ENCODE measurements around the gene MAST4.

The MAST4 gene

GRCh38 chr5:66788556-66788955 is 192.4 kb downstream of the MAST4 start:
- peaks cover 0 to 10% (median 3%) of the 10 kb centered on the region in 10 experiments; a peak in 10 of 20 replicates for H3K4me1 ChIP-seq
- no peak overlapping the region for H3K4me3 ChIP-seq
- no peak overlapping the region for H3K9ac ChIP-seq
- no peaks in the 10 kb centered on the region for H3K36me3 ChIP-seq
- H3K27me3 ChIP-seq, result no peaks in the 10 kb centered on the region
- peak overlapping the region in 4 of 11 experiments; percentile 20 to 32 (median 24); a peak in 4 of 22 replicates for H3K4me2 ChIP-seq
- TF ChIP-seq Cebpa-rat (IDR thresholded peaks at IDR 0.05), result no peak
- no peaks in the 10 kb centered on the region for H4K20me1 ChIP-seq
- no peaks in the 10 kb centered on the region for H3K9me3 ChIP-seq (replicated peaks in 1 of 11)
- no peak overlapping the region for H3K27ac ChIP-seq

- TF ChIP-seq Cebpa-rat (IDR thresholded peaks at IDR 0.05), result no peak
- Histone ChIP-seq H3K27ac (no peak overlapping the region), H3K27me3 (no peaks in the 10 kb centered on the region), H3K9me3 (replicated peaks in 1 of 11) (no peaks in the 10 kb centered on the region), H3K4me1 (peaks cover 0 to 10% (median 3%) of the 10 kb centered on the region in 10 experiments; a peak in 10 of 20 replicates), H3K4me3 (no peak overlapping the region), H3K4me2 (no peak overlapping the region), H4K20me1 (no peaks in the 10 kb centered on the region), H3K36me3 (no peaks in the 10 kb centered on the region), H3K9ac (no peak overlapping the region)
Observed at GRCh38 chr5:66789434-66789833, 193.2 kb downstream of the MAST4 start.

- Histone ChIP-seq H3K4me3 (no peak overlapping the region), H4K20me1 (no peaks in the 10 kb centered on the region), H3K9me3 (replicated peaks in 1 of 11) (no peaks in the 10 kb centered on the region)
Observed at GRCh38 chr5:66793049-66793448, 196.9 kb downstream of the MAST4 start.

GRCh38 chr5:66795682-66796081 is 199.5 kb downstream of the MAST4 start:
- Histone ChIP-seq H3K9ac (no peak overlapping the region), H3K27me3 (no peaks in the 10 kb centered on the region), H3K36me3 (no peaks in the 10 kb centered on the region), H3K4me2 (no peak overlapping the region), H3K4me3 (no peak overlapping the region), H3K9me3 (replicated peaks in 1 of 11) (no peaks in the 10 kb centered on the region), H3K27ac (no peak overlapping the region), H4K20me1 (no peaks in the 10 kb centered on the region), H3K4me1 (peaks cover 0 to 8% (median 5%) of the 10 kb centered on the region in 10 experiments; a peak in 9 of 20 replicates)
- TF ChIP-seq Cebpa-rat (IDR thresholded peaks at IDR 0.05), result no peak

More at GRCh38 chr5:66793049-66793448, 196.9 kb downstream of the MAST4 start:
- Histone ChIP-seq H3K4me2 (no peak overlapping the region), H3K27ac (no peak overlapping the region), H3K9ac (no peak overlapping the region), H3K4me1 (peaks cover 0 to 15% (median 8%) of the 10 kb centered on the region in 10 experiments; a peak in 15 of 20 replicates), H3K27me3 (no peaks in the 10 kb centered on the region), H3K36me3 (no peaks in the 10 kb centered on the region)
- no peak for TF ChIP-seq Cebpa-rat (IDR thresholded peaks at IDR 0.05)

GRCh38 chr5:66796305-66797292 is 200.4 kb downstream of the MAST4 start:
- no peaks in the 10 kb centered on the region for H4K20me1 ChIP-seq
- H3K27ac ChIP-seq, result no peak overlapping the region
- no peak for TF ChIP-seq Cebpa-rat (IDR thresholded peaks at IDR 0.05)
- no peak overlapping the region for H3K4me3 ChIP-seq
- H3K4me2 ChIP-seq, result peak overlapping the region in 1 of 11 experiments; percentile 6; a peak in 1 of 22 replicates
- no peaks in the 10 kb centered on the region for H3K27me3 ChIP-seq
- H3K36me3 ChIP-seq, result no peaks in the 10 kb centered on the region
- H3K9me3 ChIP-seq (replicated peaks in 1 of 11), result no peaks in the 10 kb centered on the region
- H3K9ac ChIP-seq, result no peak overlapping the region
- H3K4me1 ChIP-seq, result peaks cover 0 to 8% (median 5%) of the 10 kb centered on the region in 10 experiments; a peak in 9 of 20 replicates

GRCh38 chr5:66802941-66803340 is 206.7 kb downstream of the MAST4 start:
- H3K27ac ChIP-seq, result no peak overlapping the region
- TF ChIP-seq Cebpa-rat (IDR thresholded peaks at IDR 0.05), result no peak
- H3K9me3 ChIP-seq (replicated peaks in 1 of 11), result no peaks in the 10 kb centered on the region; a peak in 1 of 22 replicates
- no peak overlapping the region for H3K4me2 ChIP-seq
- H3K27me3 ChIP-seq, result no peaks in the 10 kb centered on the region
- no peaks in the 10 kb centered on the region for H4K20me1 ChIP-seq
- H3K4me3 ChIP-seq, result no peak overlapping the region
- peaks cover 0 to 8% (median 0%) of the 10 kb centered on the region in 10 experiments; a peak in 2 of 20 replicates for H3K4me1 ChIP-seq
- no peaks in the 10 kb centered on the region for H3K36me3 ChIP-seq
- H3K9ac ChIP-seq, result no peak overlapping the region

GRCh38 chr5:66805514-66806430 is 209.6 kb downstream of the MAST4 start:
- Histone ChIP-seq H3K9ac (no peak overlapping the region), H3K27ac (no peak overlapping the region), H3K36me3 (no peaks in the 10 kb centered on the region), H3K9me3 (replicated peaks in 1 of 11) (no peaks in the 10 kb centered on the region; a peak in 2 of 22 replicates), H3K27me3 (no peaks in the 10 kb centered on the region), H4K20me1 (no peaks in the 10 kb centered on the region), H3K4me3 (no peak overlapping the region), H3K4me2 (0 out of 22 replicates have a peak overlapping the region, but pooled peaks of 2 of the 11 experiments have one; percentile 11 to 23), H3K4me1 (peaks cover 8 to 32% (median 22%) of the 10 kb centered on the region in 10 experiments)
- no peak for TF ChIP-seq Cebpa-rat (IDR thresholded peaks at IDR 0.05)

- H3K9ac ChIP-seq, result no peak overlapping the region
- no peaks in the 10 kb centered on the region for H3K27me3 ChIP-seq
- H4K20me1 ChIP-seq, result no peaks in the 10 kb centered on the region
- no peak for TF ChIP-seq Cebpa-rat (IDR thresholded peaks at IDR 0.05)
- no peak overlapping the region for H3K4me2 ChIP-seq
- no peaks in the 10 kb centered on the region for H3K36me3 ChIP-seq
- no peaks in the 10 kb centered on the region; a peak in 2 of 22 replicates for H3K9me3 ChIP-seq (replicated peaks in 1 of 11)
- peaks cover 20 to 52% (median 42%) of the 10 kb centered on the region in 10 experiments for H3K4me1 ChIP-seq
- no peak overlapping the region for H3K4me3 ChIP-seq
- no peak overlapping the region for H3K27ac ChIP-seq
Observed at GRCh38 chr5:66807743-66808142, 211.6 kb downstream of the MAST4 start.

- Histone ChIP-seq H3K36me3 (no peaks in the 10 kb centered on the region), H3K27me3 (no peaks in the 10 kb centered on the region), H4K20me1 (no peaks in the 10 kb centered on the region), H3K4me3 (no peak overlapping the region), H3K4me1 (peaks cover 20 to 61% (median 49%) of the 10 kb centered on the region in 10 experiments), H3K9ac (no peak overlapping the region), H3K9me3 (replicated peaks in 1 of 11) (no peaks in the 10 kb centered on the region; a peak in 2 of 22 replicates), H3K4me2 (peak overlapping the region in 8 of 11 experiments; percentile 0 to 93 (median 73); a peak in 11 of 22 replicates), H3K27ac (no peak overlapping the region)
- TF ChIP-seq Cebpa-rat (IDR thresholded peaks at IDR 0.05), result no peak
Observed at GRCh38 chr5:66808663-66809062, 212.5 kb downstream of the MAST4 start.

All from BLaER1 treated with 17β-estradiol and CSF1 and Interleukin-3, amounts not matched to agents 10 nM and 100 nM (cell line).